CD4-positive, alpha-beta memory T cell (primary cell): ENCODE data around the gene ZDHHC13. TPM values are rescaled to one million over a fixed set of nuclear protein-coding genes. Genes with fewer than 3 reads are reported as not detected.

Source experiments
- polyA plus RNA-seq, 2 donors: library from polyadenylated mRNA; unstranded; fragments of 300-500 nt; fragmentation: Illumina TruSeq; gene quantifications; one replicate each; pipeline ENCODE4 v1.2.3, GENCODE V29; 2021
- total RNA-seq, 2 experiments: library from RNA; stranded (reverse); gene quantifications; one replicate each; pipeline ENCODE4 v1.2.3, GENCODE V29; 2021

ZDHHC13 gene
- total and polyA plus RNA-seq, 4 experiments from 2014 or later, result 9.4 to 16.1 (median 15.4) TPM

Other genes starting within 250 kb of the ZDHHC13 start
- not detected for gene MRGPRX1, start 177.8 kb upstream of the ZDHHC13 start, total RNA-seq
- gene MRGPRX1, start 177.8 kb upstream of the ZDHHC13 start, polyA plus RNA-seq, result not detected
- gene MRGPRX2, start 56.5 kb upstream of the ZDHHC13 start, total RNA-seq, result not detected
- gene MRGPRX2, start 56.5 kb upstream of the ZDHHC13 start, polyA plus RNA-seq, result not detected
- gene CSRP3, start 84.8 kb downstream of the ZDHHC13 start, total RNA-seq, result not detected
- not detected for gene CSRP3, start 84.8 kb downstream of the ZDHHC13 start, polyA plus RNA-seq
- not detected for gene E2F8, start 123.8 kb downstream of the ZDHHC13 start, total RNA-seq
- not detected for gene E2F8, start 123.8 kb downstream of the ZDHHC13 start, polyA plus RNA-seq